Spleen (tissue), 7 donors: ENCODE results near the gene TEX35.

Experiments used
- POLR2A ChIP-seq, 3 donors: fragments of 450-650 bp; IDR thresholded peaks; one replicate each; pipeline ENCODE4 v1.5.1; 2017; ENCODE audit warnings: antibody characterized with exemption in 3 of 3, mild to moderate bottlenecking in 1 of 3
- POLR2AphosphoS5 ChIP-seq, 3 donors: sonication (generic); formaldehyde crosslinking; IDR thresholded peaks; one replicate each; pipeline ENCODE4 v1.5.1; 2017; ENCODE audit warnings: antibody characterized with exemption in 3 of 3
- TF ChIP-seq, protein P1 (sequence below), 11 experiments: fragments of 200-600 bp in 7 of 11; fragments of 450-650 bp in 4 of 11; sonication (generic) in 4 of 11; IDR thresholded peaks in 8 of 11; conservative IDR thresholded peaks in 3 of 11; 1 replicate in 7 of 11; 2 replicates in 4 of 11; pipeline versions ENCODE4 v1.4.0 to v1.8.0; 2016 to 2021; ENCODE audit warnings: antibody characterized with exemption in 11 of 11, inconsistent platforms in 4 of 11, mild to moderate bottlenecking in 1 of 11
- donor health status: DM: no; HTN: no; CAD: no; lungs with moderate emphysema.
- donor health status: DM: no; HTN: no; CAD: no.
- donor health status: DM: no; HTN: no; CAD: no.

DNA sequence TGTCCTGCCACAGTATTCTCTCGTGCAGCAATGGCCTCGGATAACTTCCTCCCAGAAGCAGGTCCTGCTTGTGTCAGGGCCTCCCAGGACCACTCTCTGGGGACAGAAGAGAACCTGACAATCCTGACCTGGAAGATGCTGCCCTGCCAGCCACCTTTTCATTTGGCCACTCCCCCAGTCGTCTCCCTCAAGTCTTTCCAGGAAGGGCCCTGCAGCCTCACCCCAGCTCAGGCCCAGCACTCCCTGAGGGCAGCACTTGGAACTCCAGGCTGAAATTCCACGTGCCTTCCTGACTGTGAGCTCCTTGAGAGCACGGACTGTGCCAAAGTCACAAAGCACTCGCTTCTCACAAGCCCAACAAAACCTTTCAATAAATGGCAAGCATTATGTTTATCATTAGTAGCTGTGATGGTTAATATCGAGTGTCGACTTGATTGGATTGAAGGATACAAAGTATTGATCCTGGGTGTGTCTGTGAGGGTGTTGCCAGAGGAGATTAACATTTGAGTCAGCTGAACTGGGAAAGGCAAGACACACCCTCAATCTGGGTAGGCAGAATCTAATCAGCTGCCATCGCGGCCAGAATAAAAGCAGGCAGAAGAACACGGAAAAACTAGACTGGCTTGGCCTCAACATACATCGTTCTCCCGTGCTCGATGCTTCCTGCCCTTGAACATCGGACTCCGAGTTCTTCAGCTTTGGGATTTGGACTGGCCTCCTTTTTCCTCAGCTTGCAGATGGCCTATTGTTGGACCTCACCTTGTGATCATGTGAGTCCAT is 13.8 kb upstream of the TEX35 start:
- no peak for TF ChIP-seq POLR2A (IDR thresholded peaks at IDR 0.05)
- TF ChIP-seq, protein P1, sequence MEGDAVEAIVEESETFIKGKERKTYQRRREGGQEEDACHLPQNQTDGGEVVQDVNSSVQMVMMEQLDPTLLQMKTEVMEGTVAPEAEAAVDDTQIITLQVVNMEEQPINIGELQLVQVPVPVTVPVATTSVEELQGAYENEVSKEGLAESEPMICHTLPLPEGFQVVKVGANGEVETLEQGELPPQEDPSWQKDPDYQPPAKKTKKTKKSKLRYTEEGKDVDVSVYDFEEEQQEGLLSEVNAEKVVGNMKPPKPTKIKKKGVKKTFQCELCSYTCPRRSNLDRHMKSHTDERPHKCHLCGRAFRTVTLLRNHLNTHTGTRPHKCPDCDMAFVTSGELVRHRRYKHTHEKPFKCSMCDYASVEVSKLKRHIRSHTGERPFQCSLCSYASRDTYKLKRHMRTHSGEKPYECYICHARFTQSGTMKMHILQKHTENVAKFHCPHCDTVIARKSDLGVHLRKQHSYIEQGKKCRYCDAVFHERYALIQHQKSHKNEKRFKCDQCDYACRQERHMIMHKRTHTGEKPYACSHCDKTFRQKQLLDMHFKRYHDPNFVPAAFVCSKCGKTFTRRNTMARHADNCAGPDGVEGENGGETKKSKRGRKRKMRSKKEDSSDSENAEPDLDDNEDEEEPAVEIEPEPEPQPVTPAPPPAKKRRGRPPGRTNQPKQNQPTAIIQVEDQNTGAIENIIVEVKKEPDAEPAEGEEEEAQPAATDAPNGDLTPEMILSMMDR (IDR thresholded peaks at IDR 0.05 in 8 of 11, conservative IDR thresholded peaks at IDR 0.05 in 3 of 11), result no peak
- no peak for TF ChIP-seq POLR2AphosphoS5 (IDR thresholded peaks at IDR 0.05)
